ENCODE measurements around the gene RNF182.

Gene RNF182

GRCh38 chr6:13991393-13991792 is 66.6 kb downstream of the RNF182 start:
- Histone ChIP-seq H3K27me3 (ENCODE audit: control insufficient read depth, low read length) (peaks cover 24% of the 10 kb centered on the region; the same call in 1 of the 2 replicates), H3K79me2 (ENCODE audit: control insufficient read depth, low read length) (no peaks in the 10 kb centered on the region), H4K20me1 (ENCODE audit: control insufficient read depth, insufficient read depth, low read depth, low read length) (no peaks in the 10 kb centered on the region), H3F3A (ENCODE audit: control insufficient read depth, insufficient read depth) (no peaks in the 10 kb centered on the region), H3K4me2 (ENCODE audit: low read length) (no peak overlapping the region), H3K9me3 (ENCODE audit: control insufficient read depth, insufficient read depth, low read length) (no peaks in the 10 kb centered on the region), H3K4me3 (ENCODE audit: low read length) (no peak overlapping the region), H3K4me1 (ENCODE audit: control insufficient read depth, low read length) (no peaks in the 10 kb centered on the region), H3K9me2 (replicated peaks; ENCODE audit: control insufficient read depth, low read length) (no peaks in the 10 kb centered on the region), H3K36me3 (ENCODE audit: control insufficient read depth, low read length) (no peaks in the 10 kb centered on the region), H3K27ac (ENCODE audit: low read depth, low read length) (no peak overlapping the region)
- TF ChIP-seq CTCF (IDR thresholded peaks at IDR 0.05; ENCODE audit: low read depth, low read length, poor library complexity, severe bottlenecking) = no peak

GRCh38 chr6:13992417-13993055 is 67.8 kb downstream of the RNF182 start:
- no peaks in the 10 kb centered on the region for H3K9me3 ChIP-seq (ENCODE audit: control insufficient read depth, insufficient read depth, low read length)
- H3K4me2 ChIP-seq (ENCODE audit: low read length) = no peak overlapping the region
- no peak for TF ChIP-seq EZH2phosphoT487 (IDR thresholded peaks at IDR 0.05; ENCODE audit: borderline replicate concordance, low read length)
- no peak for TF ChIP-seq CTCF (IDR thresholded peaks at IDR 0.05; ENCODE audit: low read depth, low read length, poor library complexity, severe bottlenecking)

GRCh38 chr6:13993416-13993815 is 68.7 kb downstream of the RNF182 start:
- TF ChIP-seq EZH2phosphoT487 (IDR thresholded peaks at IDR 0.05; ENCODE audit: borderline replicate concordance, low read length) (no peak), CTCF (IDR thresholded peaks at IDR 0.05; ENCODE audit: low read depth, low read length, poor library complexity, severe bottlenecking) (no peak)
- no peaks in the 10 kb centered on the region for H4K20me1 ChIP-seq (ENCODE audit: control insufficient read depth, insufficient read depth, low read depth, low read length)
- H3K4me2 ChIP-seq (ENCODE audit: low read length) = no peak overlapping the region
- no peak overlapping the region for H3K4me3 ChIP-seq (ENCODE audit: low read length)
- no peaks in the 10 kb centered on the region for H3K4me1 ChIP-seq (ENCODE audit: control insufficient read depth, low read length)
- no peaks in the 10 kb centered on the region for H3K36me3 ChIP-seq (ENCODE audit: control insufficient read depth, low read length)
- peaks cover 21% of the 10 kb centered on the region; the same call in 1 of the 2 replicates for H3K27me3 ChIP-seq (ENCODE audit: control insufficient read depth, low read length)
- no peaks in the 10 kb centered on the region; the same call in 1 of the 2 replicates for H3K9me2 ChIP-seq (replicated peaks; ENCODE audit: control insufficient read depth, low read length)
- H3K79me2 ChIP-seq (ENCODE audit: control insufficient read depth, low read length) = no peaks in the 10 kb centered on the region
- no peak overlapping the region for H3K27ac ChIP-seq (ENCODE audit: low read depth, low read length)
- no peaks in the 10 kb centered on the region for H3F3A ChIP-seq (ENCODE audit: control insufficient read depth, insufficient read depth)
- H3K9me3 ChIP-seq (ENCODE audit: control insufficient read depth, insufficient read depth, low read length) = no peaks in the 10 kb centered on the region

More at GRCh38 chr6:13992417-13993055, 67.8 kb downstream of the RNF182 start:
- H3K9me2 ChIP-seq (replicated peaks; ENCODE audit: control insufficient read depth, low read length) = no peaks in the 10 kb centered on the region
- H3K36me3 ChIP-seq (ENCODE audit: control insufficient read depth, low read length) = no peaks in the 10 kb centered on the region
- no peaks in the 10 kb centered on the region for H4K20me1 ChIP-seq (ENCODE audit: control insufficient read depth, insufficient read depth, low read depth, low read length)
- H3K4me1 ChIP-seq (ENCODE audit: control insufficient read depth, low read length) = no peaks in the 10 kb centered on the region
- peaks cover 21% of the 10 kb centered on the region; the same call in 1 of the 2 replicates for H3K27me3 ChIP-seq (ENCODE audit: control insufficient read depth, low read length)
- no peak overlapping the region for H3K4me3 ChIP-seq (ENCODE audit: low read length)
- no peak overlapping the region for H3K27ac ChIP-seq (ENCODE audit: low read depth, low read length)
- H3K79me2 ChIP-seq (ENCODE audit: control insufficient read depth, low read length) = no peaks in the 10 kb centered on the region
- H3F3A ChIP-seq (ENCODE audit: control insufficient read depth, insufficient read depth) = no peaks in the 10 kb centered on the region

Measured in DOHH2 (cell line).